ENCODE measurements around the gene RETSAT. TPM values are rescaled to one million over a fixed set of nuclear protein-coding genes. Genes with fewer than 3 reads are reported as not detected.

Gene RETSAT
- total and polyA plus RNA-seq, 2 of the 13 experiments (the other 11 are each of a cell fraction or from before 2014, with no cell fraction given) = 46.7 to 61.0 TPM

GRCh38 chr2:85353876-85354285 is 447 bp downstream of the RETSAT start (continued):
- peak; percentile 44; the same call in 1 of the 2 replicates for TF ChIP-seq MXD1 (CRISPR knock-in tag; IDR thresholded peaks at IDR 0.05)

- H3K9ac ChIP-seq (ENCODE audit: insufficient read depth, low read depth, low read length) = no peak overlapping the region
- H3K4me1 ChIP-seq (ENCODE audit: insufficient read depth, low read length) = peaks cover 12% of the 10 kb centered on the region
- H3K4me2 ChIP-seq (ENCODE audit: low read depth, low read length) = no peak overlapping the region
- ChIA-PET CTCF (ENCODE audit: low intra/inter-chr PET ratio, low total read pairs) (no interaction called here), POLR2A (no interaction called here)
- no peak for DNase-seq (ENCODE audit: low spot score)
- in situ Hi-C loops (cut with HindIII; ENCODE audit: extremely low pct_ligation_motif_present, low pct_unique_long_range_greater_than_20kb) = no loop called here
- ATAC-seq = no peak
- H3K27me3 ChIP-seq (ENCODE audit: control insufficient read depth in 1 of 2, insufficient read depth in 2 of 2, low read length in 2 of 2) = no peaks in the 10 kb centered on the region
- H4K20me1 ChIP-seq (ENCODE audit: insufficient read depth, low read length) = no peaks in the 10 kb centered on the region
- TF ChIP-seq ZNF784 (CRISPR knock-in tag; IDR thresholded peaks at IDR 0.05; ENCODE audit: borderline replicate concordance) (no peak), UBTF (CRISPR knock-in tag; IDR thresholded peaks at IDR 0.05) (no peak), ZNF496 (CRISPR knock-in tag; IDR thresholded peaks at IDR 0.05; ENCODE audit: insufficient replicate concordance) (no peak)
- intact Hi-C loops (cut with micrococcal nuclease; ENCODE audit: unreplicated experiment) = no loop called here
- no peak for FAIRE-seq
- BruUV-seq (replicated peaks) = no TSS peak
- H3K9me3 ChIP-seq (ENCODE audit: low read length) = no peaks in the 10 kb centered on the region
- peaks cover 9% of the 10 kb centered on the region for H3K79me2 ChIP-seq (ENCODE audit: insufficient read depth, low read length)
- no peak overlapping the region for H3K27ac ChIP-seq (ENCODE audit: extremely low read length, insufficient read depth, low read length)
- H2AFZ ChIP-seq (ENCODE audit: low read length) = no peak overlapping the region
- WGBS (ENCODE audit: low lambda C conversion rate) = 95% methylated on average over 3 of the region's 3 CpGs
- peaks cover 43 to 72% of the 10 kb centered on the region in 2 experiments for H3K36me3 ChIP-seq (replicated peaks in 1 of 2; ENCODE audit: control insufficient read depth in 1 of 2, insufficient read depth in 2 of 2, low read length in 2 of 2)
- no peak overlapping the region for H3K4me3 ChIP-seq (replicated peaks in 1 of 3; ENCODE audit: insufficient read depth in 1 of 3, low read depth in 2 of 3, low read length in 3 of 3)
Measured at GRCh38 chr2:85347599-85347998, 6.7 kb downstream of the RETSAT start.

Measured in HepG2 (cell line).